HCT116 (cell line): Measurements from ENCODE around the gene AHSA1. TPM values are rescaled to one million over a fixed set of nuclear protein-coding genes. Genes with fewer than 3 reads are reported as not detected.

Source experiments
- ATAC-seq: fragments of 200-7000 bp; cut with Tn5 transposase; 2 replicates; pipeline ENCODE4 v1.9.1; 2020; ENCODE audit warnings: mild to moderate bottlenecking, moderate library complexity
- BruUV-seq: library from RNA; stranded (reverse); fragments of 400-500 nt; replicated peaks from 2 replicates; lab custom pipeline; 2021; lab: Mats Ljungman, UMichigan
- CTCF ChIA-PET: fragments of 300-600 bp; sonication (Branson Sonifier 250); formaldehyde crosslinking; loops from one replicate; lab custom pipeline; 2021; ENCODE audit warnings: antibody characterized with exemption; lab: Charles Lee
- POLR2A ChIA-PET: fragments of 300-600, 350-600 bp; sonication (Branson Sonifier 250); formaldehyde crosslinking; loops from one replicate; lab custom pipeline; 2021; ENCODE audit warnings: antibody characterized with exemption; lab: Charles Lee
- RAD21 ChIA-PET, 2 experiments: fragments of 300-600 bp; sonication (Branson Sonifier 250); formaldehyde crosslinking; loops; one replicate each; lab custom pipeline; 2023; ENCODE audit warnings: low total read pairs in 2 of 2; ENCODE audit not compliant: uncharacterized antibody in 2 of 2, unreplicated experiment in 2 of 2, low non-redundant PET in 1 of 2; lab: Charles Lee
- DNase-seq: peaks from one replicate; pipeline ENCODE4 v3.0.0-alpha.2; 2010; ENCODE audit warnings: low read depth, low spot score
- H2AFZ ChIP-seq: fragments of 200-600 bp; shearing (Covaris generic), sonication (generic); 2 replicates; pipeline ENCODE4 v1.6.1; 2017; ENCODE audit warnings: low read depth, mixed run types, mixed read lengths, antibody characterized with exemption, low read length; ENCODE audit not compliant: poor library complexity, severe bottlenecking
- H3K27ac ChIP-seq: 2 replicates; pipeline ENCODE4 v1.5.1; 2012; ENCODE audit warnings: low read depth, low read length
- H3K27me3 ChIP-seq: fragments of 200-600 bp; sonication (generic); 2 replicates; pipeline ENCODE4 v1.6.1; 2016; ENCODE audit warnings: mixed run types, low read length, mixed read lengths; ENCODE audit not compliant: insufficient read depth
- H3K36me3 ChIP-seq, 2 experiments: fragments of 200-500 bp in 1 of 2; fragments of 200-600 bp in 1 of 2; sonication (Bioruptor generic) in 1 of 2; sonication (generic) in 1 of 2; 2 replicates each; pipeline versions ENCODE4 v1.5.1 to v1.6.1; 2014 to 2016; ENCODE audit warnings: low read length in 2 of 2, inconsistent platforms in 1 of 2, mixed read lengths in 1 of 2, mixed run types in 1 of 2; ENCODE audit not compliant: insufficient read depth in 2 of 2, control insufficient read depth in 1 of 2
- H3K4me1 ChIP-seq, 2 experiments: fragments of 200-600 bp in 1 of 2; sonication (generic) in 1 of 2; 2 replicates each; pipeline versions ENCODE4 v1.5.1 to v1.6.1; 2012 to 2017; ENCODE audit warnings: low read length in 2 of 2, inconsistent platforms in 1 of 2, mild to moderate bottlenecking in 1 of 2, mixed read lengths in 1 of 2, mixed run types in 1 of 2, moderate library complexity in 1 of 2; ENCODE audit not compliant: insufficient read depth in 2 of 2, control insufficient read depth in 1 of 2
- H3K4me2 ChIP-seq: fragments of 200-600 bp; sonication (generic); 2 replicates; pipeline ENCODE4 v1.6.1; 2017; ENCODE audit warnings: mixed run types, low read length, mixed read lengths
- H3K4me3 ChIP-seq, 2 experiments: fragments of 200-600 bp in 1 of 2; sonication (generic) in 1 of 2; replicated peaks in 1 of 2; 2 replicates each; pipeline ENCODE4 v1.5.1; 2011 to 2016; ENCODE audit warnings: low read length in 2 of 2, control low read depth in 1 of 2, low read depth in 1 of 2, mild to moderate bottlenecking in 1 of 2, mixed read lengths in 1 of 2, mixed run types in 1 of 2
- H3K79me2 ChIP-seq: fragments of 200-600 bp; sonication (generic); 2 replicates; pipeline ENCODE4 v1.6.1; 2017; ENCODE audit warnings: mild to moderate bottlenecking, mixed run types, low read length, moderate library complexity, mixed read lengths; ENCODE audit not compliant: insufficient read depth
- H3K9ac ChIP-seq: fragments of 200-600 bp; sonication (generic); 2 replicates; pipeline ENCODE4 v1.6.1; 2016; ENCODE audit warnings: low read length, mixed read lengths
- H3K9me2 ChIP-seq: fragments of 200-600 bp; sonication (generic), shearing (Covaris generic); 2 replicates; pipeline ENCODE4 v1.6.1; 2017; ENCODE audit warnings: mixed run types, mild to moderate bottlenecking, moderate library complexity; ENCODE audit not compliant: insufficient read depth
- H3K9me3 ChIP-seq, 2 experiments: fragments of 200-500 bp in 1 of 2; fragments of 200-600 bp in 1 of 2; sonication (Bioruptor generic) in 1 of 2; sonication (generic) in 1 of 2; 2 replicates each; pipeline ENCODE4 v1.6.1; 2014 to 2017; ENCODE audit warnings: low read length in 2 of 2, mixed read lengths in 2 of 2, inconsistent platforms in 1 of 2, low read depth in 1 of 2, mild to moderate bottlenecking in 1 of 2, mixed run types in 1 of 2, moderate library complexity in 1 of 2; ENCODE audit not compliant: control insufficient read depth in 1 of 2, insufficient read depth in 1 of 2
- H4K20me1 ChIP-seq: fragments of 200-600 bp; sonication (generic), shearing (Covaris generic); 2 replicates; pipeline ENCODE4 v1.6.1; 2017; ENCODE audit warnings: mixed run types, mild to moderate bottlenecking, moderate library complexity; ENCODE audit not compliant: insufficient read depth
- CBX3 ChIP-seq: IDR thresholded peaks from 2 replicates; pipeline ENCODE4 v1.6.1; 2012; ENCODE audit warnings: low read depth
- CEBPB ChIP-seq: IDR thresholded peaks from 2 replicates; pipeline ENCODE4 v1.6.1; 2012; ENCODE audit warnings: low read depth
- CTCF ChIP-seq, 3 experiments: fragments of 200-600 bp in 1 of 3; sonication (generic) in 1 of 3; IDR thresholded peaks in 2 of 3; conservative IDR thresholded peaks in 1 of 3; 2 replicates each; pipeline ENCODE4 v1.5.1; 2012 to 2017; ENCODE audit warnings: low read depth in 2 of 3, low read length in 2 of 3, antibody characterized with exemption in 1 of 3, borderline replicate concordance in 1 of 3, control low read depth in 1 of 3, mild to moderate bottlenecking in 1 of 3, mixed read lengths in 1 of 3, mixed run types in 1 of 3, moderate library complexity in 1 of 3; ENCODE audit not compliant: insufficient read depth in 1 of 3
- EGR1 ChIP-seq: IDR thresholded peaks from 2 replicates; pipeline ENCODE4 v1.6.1; 2012; ENCODE audit warnings: low read depth
- EZH2phosphoT487 ChIP-seq: fragments of 200-600 bp; IDR thresholded peaks from 2 replicates; pipeline ENCODE4 v1.6.1; 2018; ENCODE audit warnings: antibody characterized with exemption, borderline replicate concordance
- JUND ChIP-seq: IDR thresholded peaks from 2 replicates; pipeline ENCODE4 v1.6.1; 2012
- RAD21 ChIP-seq: IDR thresholded peaks from 2 replicates; pipeline ENCODE4 v1.6.1; 2012; ENCODE audit warnings: low read depth, mild to moderate bottlenecking
- SP1 ChIP-seq: IDR thresholded peaks from 2 replicates; pipeline ENCODE4 v1.6.1; 2012; ENCODE audit warnings: low read depth
- SRF ChIP-seq: IDR thresholded peaks from 2 replicates; pipeline ENCODE4 v1.6.1; 2012; ENCODE audit warnings: low read depth
- TCF7L2 ChIP-seq: IDR thresholded peaks from 2 replicates; pipeline ENCODE4 v1.7.0; 2011; ENCODE audit warnings: borderline replicate concordance, inconsistent platforms; ENCODE audit not compliant: insufficient read depth, insufficient read length; ENCODE audit errors: extremely low read depth
- YY1 ChIP-seq: IDR thresholded peaks from 2 replicates; pipeline ENCODE4 v1.6.1; 2011; ENCODE audit warnings: low read length, low read depth, moderate library complexity, mild to moderate bottlenecking; ENCODE audit not compliant: insufficient replicate concordance; ENCODE audit errors: extremely low read depth
- ZBTB33 ChIP-seq: IDR thresholded peaks from 2 replicates; pipeline ENCODE4 v1.6.1; 2011; ENCODE audit warnings: mild to moderate bottlenecking, low read length, moderate library complexity; ENCODE audit not compliant: insufficient replicate concordance; ENCODE audit errors: extremely low read depth
- ZFX ChIP-seq: fragments of 450-650 bp; IDR thresholded peaks from 2 replicates; pipeline ENCODE4 v1.6.1; 2017
- intact Hi-C: fragments of 100-400 bp; cut with micrococcal nuclease; formaldehyde crosslinking; loops from 2 replicates; pipeline ENCODE4 v1.10.0; 2022
- total RNA-seq: library from RNA; stranded (reverse); gene quantifications from one replicate; pipeline ENCODE4 v1.2.1, GENCODE V29; 2021; ENCODE audit not compliant: unreplicated experiment

AHSA1 gene
- total RNA-seq, 1 experiment from 2014 or later = 222 TPM

GRCh38 chr14:77439861-77440260, 18.0 kb upstream of the AHSA1 start:
- no peaks in the 10 kb centered on the region for H3K9me2 ChIP-seq
- intact Hi-C loops = no loop called here
- H3K4me1 ChIP-seq = no peaks in the 10 kb centered on the region
- no peaks in the 10 kb centered on the region for H3K9me3 ChIP-seq
- no peak for ATAC-seq
- no TSS peak for BruUV-seq
- DNase-seq = no peak
- H4K20me1 ChIP-seq = no peaks in the 10 kb centered on the region
- CTCF ChIA-PET = no interaction called here
- no peaks in the 10 kb centered on the region for H3K27me3 ChIP-seq
- H2AFZ ChIP-seq = no peak overlapping the region
- H3K79me2 ChIP-seq = no peaks in the 10 kb centered on the region
- no peak overlapping the region for H3K27ac ChIP-seq
- H3K9ac ChIP-seq = no peak overlapping the region
- no peak for TF ChIP-seq SRF
- TF ChIP-seq ZBTB33 = no peak
- TF ChIP-seq CBX3 = no peak
- TF ChIP-seq ZFX = no peak
- no peak for TF ChIP-seq CEBPB
- no peak for TF ChIP-seq EZH2phosphoT487
- TF ChIP-seq SP1 = no peak
- TF ChIP-seq YY1 = no peak
- TF ChIP-seq JUND = no peak
- TF ChIP-seq CTCF (IDR thresholded peaks at IDR 0.05 in 2 of 3, conservative IDR thresholded peaks at IDR 0.05 in 1 of 3; ENCODE audit: borderline replicate concordance in 1 of 3, insufficient read depth in 1 of 3, low read depth in 2 of 3, low read length in 2 of 3) = no peak
- TF ChIP-seq TCF7L2 = no peak
- TF ChIP-seq EGR1 = no peak
- TF ChIP-seq RAD21 = no peak
- H3K4me2 ChIP-seq = no peak overlapping the region
- RAD21 ChIA-PET = no interaction called here
- H3K4me3 ChIP-seq = no peak overlapping the region
- H3K36me3 ChIP-seq = peaks cover 16 to 31% of the 10 kb centered on the region in 2 experiments; a peak in 3 of 4 replicates
- POLR2A ChIA-PET = no interaction called here
